ENCODE data around the gene DCBLD2. TPM values are rescaled to one million over a fixed set of nuclear protein-coding genes. Genes with fewer than 3 reads are reported as not detected.

The DCBLD2 gene
- total and polyA plus RNA-seq, 12 donors = 9.1 to 68.2 (median 40.9) TPM

DNA sequence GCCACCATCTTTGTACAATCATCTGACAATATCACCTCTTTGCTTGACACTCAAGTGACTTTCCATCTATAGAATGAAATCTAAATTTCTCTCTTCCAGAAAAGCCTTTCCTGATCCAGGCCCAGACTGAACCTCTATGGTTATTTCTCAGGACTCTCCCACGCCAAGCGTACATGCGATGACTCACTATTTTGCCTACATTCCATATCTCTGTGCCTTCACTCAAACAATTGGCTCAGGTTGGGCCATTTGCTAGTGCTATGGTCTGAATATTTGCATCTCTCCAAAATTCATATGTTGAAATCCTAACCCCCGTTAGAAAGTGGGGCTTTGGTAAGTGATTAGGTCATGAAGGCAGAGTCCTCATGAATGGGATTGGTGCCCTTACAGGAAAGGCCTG, 94.5 kb downstream of the DCBLD2 start:
- Histone ChIP-seq H3K27ac (no peak overlapping the region), H3K4me3 (no peak overlapping the region), H3K9me3 (replicated peaks in 1 of 3) (no peaks in the 10 kb centered on the region), H3K36me3 (replicated peaks in 1 of 2) (peaks cover 0 to 31% of the 10 kb centered on the region in 2 donors), H3K4me1 (replicated peaks in 1 of 2) (peaks cover 0 to 5% of the 10 kb centered on the region in 2 donors), H3K27me3 (no peaks in the 10 kb centered on the region)
- no peak for DNase-seq
- WGBS, 4 donors = 93 to 99% (median 98%) methylated on average over 4 of the region's 4 CpGs
- intact Hi-C loops (cut with DNase I) = loop anchor here in 1 of 2 donors (5.0 kb wide), 1 partner anchor 205 kb away; no protein-coding TSS in a partner anchor
- TF ChIP-seq, protein P1, sequence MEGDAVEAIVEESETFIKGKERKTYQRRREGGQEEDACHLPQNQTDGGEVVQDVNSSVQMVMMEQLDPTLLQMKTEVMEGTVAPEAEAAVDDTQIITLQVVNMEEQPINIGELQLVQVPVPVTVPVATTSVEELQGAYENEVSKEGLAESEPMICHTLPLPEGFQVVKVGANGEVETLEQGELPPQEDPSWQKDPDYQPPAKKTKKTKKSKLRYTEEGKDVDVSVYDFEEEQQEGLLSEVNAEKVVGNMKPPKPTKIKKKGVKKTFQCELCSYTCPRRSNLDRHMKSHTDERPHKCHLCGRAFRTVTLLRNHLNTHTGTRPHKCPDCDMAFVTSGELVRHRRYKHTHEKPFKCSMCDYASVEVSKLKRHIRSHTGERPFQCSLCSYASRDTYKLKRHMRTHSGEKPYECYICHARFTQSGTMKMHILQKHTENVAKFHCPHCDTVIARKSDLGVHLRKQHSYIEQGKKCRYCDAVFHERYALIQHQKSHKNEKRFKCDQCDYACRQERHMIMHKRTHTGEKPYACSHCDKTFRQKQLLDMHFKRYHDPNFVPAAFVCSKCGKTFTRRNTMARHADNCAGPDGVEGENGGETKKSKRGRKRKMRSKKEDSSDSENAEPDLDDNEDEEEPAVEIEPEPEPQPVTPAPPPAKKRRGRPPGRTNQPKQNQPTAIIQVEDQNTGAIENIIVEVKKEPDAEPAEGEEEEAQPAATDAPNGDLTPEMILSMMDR (IDR thresholded peaks at IDR 0.05) = no peak
- TF ChIP-seq POLR2A (IDR thresholded peaks at IDR 0.05) = no peak

DNA sequence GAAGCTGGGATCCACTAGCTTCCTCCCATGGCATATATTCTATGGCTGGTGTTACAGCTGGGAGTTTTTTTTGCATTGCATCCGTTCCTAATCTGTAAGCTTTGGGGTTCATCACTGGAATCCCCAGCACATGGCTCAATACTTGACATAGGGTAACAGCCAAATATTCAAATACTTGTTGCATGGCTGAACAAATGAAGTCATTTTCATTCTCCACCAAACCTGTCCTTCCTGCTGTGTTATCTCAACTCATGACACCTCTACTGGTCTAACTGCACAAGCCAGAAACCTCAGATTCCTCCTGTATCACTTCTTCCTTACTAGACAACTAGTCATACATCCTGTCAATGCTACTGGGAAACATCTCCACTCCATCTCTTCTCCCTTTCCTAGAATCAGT, 95.0 kb downstream of the DCBLD2 start:
- Histone ChIP-seq H3K36me3 (replicated peaks in 1 of 2) (peaks cover 0 to 31% of the 10 kb centered on the region in 2 donors), H3K4me1 (replicated peaks in 1 of 2) (peaks cover 0 to 5% of the 10 kb centered on the region in 2 donors), H3K27ac (no peak overlapping the region), H3K9me3 (replicated peaks in 1 of 3) (no peaks in the 10 kb centered on the region), H3K4me3 (no peak overlapping the region), H3K27me3 (no peaks in the 10 kb centered on the region)
- no peak for DNase-seq
- intact Hi-C loops (cut with DNase I) = loop anchor here in 1 of 2 donors (5.0 kb wide), 1 partner anchor 204 kb away; no protein-coding TSS in a partner anchor
- 75 to 100% (median 87%) methylated on average over 1 of the region's 1 CpG for WGBS, 4 donors
- TF ChIP-seq, protein P1 (IDR thresholded peaks at IDR 0.05) = no peak
- TF ChIP-seq POLR2A (IDR thresholded peaks at IDR 0.05) = no peak

DNA sequence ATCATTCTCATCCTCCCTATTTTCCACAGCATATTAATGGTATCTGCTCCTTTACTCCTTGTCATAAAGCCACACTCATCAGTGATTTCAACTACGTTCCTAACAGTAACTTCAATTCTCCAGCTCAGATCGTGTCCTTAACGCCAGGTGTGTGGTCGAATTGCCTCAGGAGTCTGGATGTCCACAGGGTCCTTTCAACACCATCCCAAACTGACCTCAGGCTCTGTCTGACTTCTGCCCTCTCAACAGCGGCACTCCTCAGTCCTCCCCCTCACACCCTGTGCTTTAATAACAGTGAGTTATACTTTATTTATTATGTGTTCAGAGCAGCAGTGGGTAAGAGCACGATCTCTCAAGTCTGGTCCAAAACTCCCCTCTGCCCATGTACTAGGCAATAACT, 95.9 kb downstream of the DCBLD2 start:
- no peak for DNase-seq
- peaks cover 0 to 31% of the 10 kb centered on the region in 2 donors for H3K36me3 ChIP-seq (replicated peaks in 1 of 2)
- H3K4me1 ChIP-seq (replicated peaks in 1 of 2) = peaks cover 0 to 5% of the 10 kb centered on the region in 2 donors
- H3K9me3 ChIP-seq (replicated peaks in 1 of 3) = no peaks in the 10 kb centered on the region
- H3K27ac ChIP-seq = no peak overlapping the region
- H3K27me3 ChIP-seq = no peaks in the 10 kb centered on the region
- WGBS, 4 donors = 89 to 92% (median 91%) methylated on average over 6 of the region's 6 CpGs
- intact Hi-C loops (cut with DNase I) = loop anchor here in 1 of 2 donors (5.0 kb wide), 1 partner anchor 203 kb away; no protein-coding TSS in a partner anchor
- no peak overlapping the region for H3K4me3 ChIP-seq
- TF ChIP-seq, protein P1 (IDR thresholded peaks at IDR 0.05) = no peak
- TF ChIP-seq POLR2A (IDR thresholded peaks at IDR 0.05) = no peak

DNA sequence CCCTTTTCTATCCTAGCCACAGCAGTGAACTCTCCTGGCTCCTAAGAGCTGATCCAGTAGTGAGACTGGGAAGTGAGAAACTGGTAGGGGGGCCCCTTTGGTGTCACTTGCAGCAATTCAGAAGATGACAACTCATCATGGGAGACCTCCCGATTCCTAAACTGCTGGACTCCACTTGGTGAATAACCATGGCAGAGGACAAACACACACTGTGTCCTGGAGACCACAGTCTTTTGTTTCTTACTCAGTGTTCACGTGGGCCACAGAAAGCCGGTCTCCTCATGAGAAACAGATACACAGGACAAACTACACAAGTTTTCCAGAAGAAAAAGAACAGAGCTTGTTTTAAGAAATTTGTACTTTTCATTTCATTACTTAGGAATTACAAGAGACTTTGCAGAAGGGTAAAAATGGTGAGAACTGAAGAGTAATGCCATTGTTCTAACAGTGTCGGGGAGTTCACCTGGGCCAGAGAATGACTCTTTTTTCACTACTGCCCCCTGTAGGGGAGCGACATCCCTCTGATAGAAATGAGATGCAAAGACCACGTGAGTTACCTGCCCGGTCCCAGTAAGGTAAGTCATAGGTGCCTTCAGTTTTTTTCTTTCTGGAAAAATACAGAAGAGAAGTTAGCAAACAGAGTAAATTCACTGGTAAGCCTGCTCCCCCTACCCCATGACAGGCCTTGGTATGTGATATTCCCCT, 100.3 kb downstream of the DCBLD2 start:
- H3K36me3 ChIP-seq (replicated peaks in 1 of 2) = peaks cover 0 to 16% of the 10 kb centered on the region in 2 donors
- whole genome bisulfite sequencing, 4 donors = 94 to 97% (median 95%) methylated on average over 7 of the region's 7 CpGs
- H3K27ac ChIP-seq = no peak overlapping the region
- DNase-seq = no peak
- intact Hi-C loops (cut with DNase I) = no loop called here
- no peak overlapping the region for H3K4me3 ChIP-seq
- no peaks in the 10 kb centered on the region for H3K9me3 ChIP-seq (replicated peaks in 1 of 3)
- no peaks in the 10 kb centered on the region for H3K4me1 ChIP-seq (replicated peaks in 1 of 2)
- no peak for TF ChIP-seq POLR2A (IDR thresholded peaks at IDR 0.05)
- H3K27me3 ChIP-seq = no peaks in the 10 kb centered on the region
